ENCODE measurements around the gene TMIE. TPM values are rescaled to one million over a fixed set of nuclear protein-coding genes. Genes with fewer than 3 reads are reported as not detected.

TMIE gene
- total and polyA plus RNA-seq, 7 donors, result 0.27 to 2.2 (median 0.40) TPM

GRCh38 chr3:46719044-46719565, 17.9 kb downstream of the TMIE start:
- Histone ChIP-seq H3K4me1 (no peaks in the 10 kb centered on the region), H3K27ac (no peak overlapping the region), H3K9me3 (no peaks in the 10 kb centered on the region), H3K4me3 (no peak overlapping the region), H3K27me3 (ENCODE audit: insufficient read depth in 3 of 3, low read length in 2 of 3) (peaks cover 0 to 8% (median 3%) of the 10 kb centered on the region in 3 donors), H3K36me3 (ENCODE audit: insufficient read depth in 1 of 2, low read depth in 1 of 2) (no peaks in the 10 kb centered on the region)
- TF ChIP-seq CTCF (IDR thresholded peaks at IDR 0.05), result no peak
- intact Hi-C loops (cut with DNase I), result no loop called here
- 71 to 83% (median 74%) methylated on average over 2 of the region's 2 CpGs for WGBS, 3 donors
- no peak for DNase-seq
- no peak for ATAC-seq

GRCh38 chr3:46719735-46720271, 18.6 kb downstream of the TMIE start:
- H3K27ac ChIP-seq, result no peak overlapping the region
- no peak overlapping the region for H3K4me3 ChIP-seq
- no peak for TF ChIP-seq CTCF (IDR thresholded peaks at IDR 0.05)
- no peaks in the 10 kb centered on the region for H3K4me1 ChIP-seq
- no peaks in the 10 kb centered on the region for H3K9me3 ChIP-seq
- 80 to 98% (median 87%) methylated on average over 4 of the region's 4 CpGs for WGBS, 3 donors
- intact Hi-C loops (cut with DNase I), result no loop called here
- no peaks in the 10 kb centered on the region for H3K36me3 ChIP-seq (ENCODE audit: insufficient read depth in 1 of 2, low read depth in 1 of 2)
- ATAC-seq, result no peak
- DNase-seq, result peak in 1 of 2 donors; percentile 25
- H3K27me3 ChIP-seq (ENCODE audit: insufficient read depth in 3 of 3, low read length in 2 of 3), result peaks cover 0 to 8% (median 3%) of the 10 kb centered on the region in 3 donors

- intact Hi-C loops (cut with DNase I), result no loop called here
- no peak overlapping the region for H3K27ac ChIP-seq
- no peaks in the 10 kb centered on the region for H3K4me1 ChIP-seq
- no peaks in the 10 kb centered on the region for H3K9me3 ChIP-seq
- DNase-seq (no peak), ATAC-seq (no peak)
- H3K27me3 ChIP-seq (ENCODE audit: insufficient read depth in 3 of 3, low read length in 2 of 3), result peaks cover 0 to 8% (median 3%) of the 10 kb centered on the region in 3 donors
- 68 to 95% (median 93%) methylated on average over 2 of the region's 2 CpGs for WGBS, 3 donors
- H3K36me3 ChIP-seq (ENCODE audit: insufficient read depth in 1 of 2, low read depth in 1 of 2), result no peaks in the 10 kb centered on the region
- H3K4me3 ChIP-seq, result no peak overlapping the region
- TF ChIP-seq CTCF (IDR thresholded peaks at IDR 0.05), result no peak
Measured at GRCh38 chr3:46721009-46721408, 19.8 kb downstream of the TMIE start.

- DNase-seq (no peak), ATAC-seq (no peak)
- intact Hi-C loops (cut with DNase I), result no loop called here
- no peaks in the 10 kb centered on the region for H3K36me3 ChIP-seq (ENCODE audit: insufficient read depth in 1 of 2, low read depth in 1 of 2)
- no peak overlapping the region for H3K4me3 ChIP-seq
- H3K4me1 ChIP-seq, result no peaks in the 10 kb centered on the region
- no peaks in the 10 kb centered on the region for H3K9me3 ChIP-seq
- no peak for TF ChIP-seq CTCF (IDR thresholded peaks at IDR 0.05)
- 89 to 95% (median 93%) methylated on average over 5 of the region's 5 CpGs for WGBS, 3 donors
- no peak overlapping the region for H3K27ac ChIP-seq
- peaks cover 0 to 8% (median 3%) of the 10 kb centered on the region in 3 donors for H3K27me3 ChIP-seq (ENCODE audit: insufficient read depth in 3 of 3, low read length in 2 of 3)
Measured at GRCh38 chr3:46722443-46722842, 21.3 kb downstream of the TMIE start.

- intact Hi-C loops (cut with DNase I), result no loop called here
- DNase-seq, result no peak
- no peaks in the 10 kb centered on the region for H3K4me1 ChIP-seq
- WGBS, 3 donors, result 77 to 88% (median 82%) methylated on average over 4 of the region's 4 CpGs
- H3K27ac ChIP-seq, result no peak overlapping the region
- no peaks in the 10 kb centered on the region for H3K9me3 ChIP-seq
- TF ChIP-seq CTCF (IDR thresholded peaks at IDR 0.05), result no peak
- no peak for ATAC-seq
- H3K27me3 ChIP-seq (ENCODE audit: insufficient read depth in 3 of 3, low read length in 2 of 3), result peaks cover 0 to 4% (median 0%) of the 10 kb centered on the region in 3 donors
- no peaks in the 10 kb centered on the region for H3K36me3 ChIP-seq (ENCODE audit: insufficient read depth in 1 of 2, low read depth in 1 of 2)
- no peak overlapping the region for H3K4me3 ChIP-seq
Measured at GRCh38 chr3:46724424-46724823, 23.2 kb downstream of the TMIE start.
